ENCODE results near the gene FAM83D.
"Not testable (repeated sequence)": the region's sequence is repeated elsewhere in the genome, so short reads cannot be mapped to it uniquely, and the experiment has no call there.

The FAM83D gene

DNA sequence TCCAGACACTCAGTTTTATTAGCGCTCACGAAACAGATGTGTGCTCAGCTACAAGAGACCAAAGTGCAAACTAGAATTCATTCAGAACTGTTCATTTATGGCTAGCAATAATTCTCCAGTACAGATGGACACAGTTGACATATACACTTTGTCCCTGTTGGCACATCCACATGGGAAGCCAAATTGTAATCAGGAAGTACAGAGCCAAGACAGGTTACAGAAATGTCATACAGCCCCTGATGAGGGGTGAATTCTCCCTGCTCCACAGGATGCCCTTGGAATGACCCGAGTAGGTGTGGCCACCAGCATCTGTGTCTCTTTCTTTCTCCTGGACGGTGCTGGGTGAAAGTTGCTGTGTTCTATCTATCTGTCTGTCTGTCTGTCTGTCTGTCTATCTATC is 43.5 kb downstream of the FAM83D start:
- DNase-seq, result no peak

DNA sequence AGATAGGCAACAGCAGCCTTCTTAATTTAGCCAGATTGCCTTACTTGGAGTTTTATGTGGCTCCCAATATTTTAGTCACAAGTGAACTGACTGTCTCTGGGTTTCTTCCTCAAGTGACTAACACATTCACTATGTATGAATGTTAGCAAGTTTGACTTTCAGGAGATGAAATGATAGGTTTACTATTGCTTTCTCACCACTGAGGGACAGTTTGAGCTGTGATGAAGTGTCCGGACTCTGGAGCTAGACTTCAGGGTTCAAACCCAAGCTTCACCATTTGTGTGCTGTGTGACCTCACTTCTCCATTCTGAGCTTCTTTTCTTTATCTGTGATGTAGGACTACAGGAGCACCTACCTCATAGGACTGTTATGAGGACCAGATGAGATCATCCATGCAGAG is 44.1 kb downstream of the FAM83D start:
- no peak for DNase-seq

DNA sequence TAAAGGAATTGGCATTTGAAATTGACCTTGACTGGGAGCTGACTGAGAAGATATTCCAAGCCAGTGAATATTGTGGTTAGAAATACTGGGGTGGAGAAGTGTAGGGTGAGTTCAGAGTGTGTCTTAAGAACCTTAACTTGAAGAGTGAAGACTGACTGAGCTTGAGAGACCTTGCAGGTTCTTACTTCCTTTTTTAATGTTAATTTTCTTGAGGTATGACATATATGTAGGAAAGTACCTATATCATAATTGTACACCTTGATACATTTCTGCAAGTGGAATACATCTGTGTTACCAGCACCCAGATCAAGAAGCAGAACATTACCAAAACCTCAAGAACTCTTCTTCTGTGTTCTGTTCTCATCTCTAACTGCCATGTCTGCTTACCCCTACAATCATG is 46.9 kb downstream of the FAM83D start:
- no peak for DNase-seq

DNA sequence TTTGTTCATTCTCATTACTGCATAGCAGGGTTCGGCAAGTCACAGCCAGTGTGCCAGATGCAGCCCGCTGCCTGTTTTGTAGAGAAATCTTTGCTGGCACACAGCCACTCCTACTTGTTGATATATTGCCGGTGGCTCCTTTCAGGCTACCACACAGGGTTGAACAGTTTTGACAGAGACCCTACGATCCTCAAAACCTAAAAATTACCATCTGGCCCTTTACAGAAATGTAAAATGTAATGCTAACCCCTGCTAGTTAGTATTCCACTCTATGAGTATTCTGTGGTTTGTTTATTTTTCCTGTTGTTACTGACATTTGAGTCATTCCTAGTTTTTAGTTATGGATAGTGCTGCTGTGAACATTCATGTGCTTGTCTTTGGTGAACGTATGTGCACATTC is 47.4 kb downstream of the FAM83D start:
- peak; percentile 26 for DNase-seq

DNA sequence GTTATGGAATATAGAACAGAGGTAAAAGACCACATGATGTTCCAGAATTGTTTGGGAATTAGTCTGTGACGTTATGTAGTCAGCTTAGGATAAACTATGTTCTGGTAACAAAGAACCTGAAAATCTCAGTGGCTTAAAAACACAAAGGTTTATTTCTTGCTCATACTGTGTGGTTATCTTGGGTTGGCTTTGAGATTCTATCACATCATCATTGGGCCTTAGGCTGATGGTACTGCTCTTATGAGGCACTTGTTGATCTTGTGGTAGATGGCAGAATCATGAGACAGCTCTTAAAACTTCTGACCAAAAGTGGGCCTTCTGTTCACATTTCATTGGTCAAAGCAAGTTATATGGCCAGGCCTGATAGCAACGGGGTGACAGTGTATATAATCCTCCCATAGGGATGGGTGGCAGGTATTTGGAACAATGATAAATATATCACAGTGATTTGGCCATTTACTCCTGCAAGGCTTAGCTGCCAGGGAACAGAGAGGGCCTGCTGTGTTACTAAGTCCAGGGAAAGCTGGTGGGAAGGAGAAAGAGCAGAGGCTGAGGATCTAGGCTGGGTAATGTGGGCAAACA is 49.4 kb downstream of the FAM83D start:
- no peak for DNase-seq

DNA sequence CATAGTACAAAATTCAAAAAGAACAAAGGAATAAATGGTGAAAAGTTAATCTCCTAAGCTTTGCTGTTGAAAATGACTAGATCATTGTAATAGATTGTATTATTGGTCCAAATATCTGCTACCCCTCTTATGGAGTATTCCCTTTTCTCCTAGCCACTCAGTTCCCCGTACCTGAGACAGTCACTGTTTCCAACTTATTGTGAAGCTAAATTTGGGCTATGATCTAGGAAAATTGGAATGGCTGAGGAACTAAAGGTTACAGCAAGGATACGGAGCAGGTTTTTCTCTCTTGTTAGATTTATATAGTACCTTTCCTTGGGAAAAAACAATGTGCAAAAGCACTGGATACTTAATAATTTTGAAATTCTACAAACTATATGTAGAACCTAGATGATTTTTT is 53.2 kb downstream of the FAM83D start:
- DNase-seq, result no peak

DNA sequence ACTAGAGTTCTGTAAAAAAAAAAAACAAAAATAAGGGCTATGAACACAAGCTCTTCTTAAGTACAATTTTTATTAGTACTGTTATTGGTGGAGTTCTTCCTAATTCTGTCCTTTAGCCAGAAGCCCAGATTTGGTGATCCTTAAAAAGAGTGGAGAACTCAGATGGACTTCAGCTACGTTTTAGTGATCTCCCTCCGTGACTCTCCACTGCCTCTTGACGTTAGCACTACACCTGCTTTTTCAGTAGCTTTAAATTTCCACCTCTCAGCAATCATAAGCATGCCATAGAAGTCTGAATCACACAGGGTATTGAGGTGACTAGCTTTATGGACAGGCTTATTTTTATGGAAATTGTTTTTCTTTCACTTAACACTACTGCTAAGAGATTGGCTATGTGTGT is 53.6 kb downstream of the FAM83D start:
- DNase-seq, result no peak

DNA sequence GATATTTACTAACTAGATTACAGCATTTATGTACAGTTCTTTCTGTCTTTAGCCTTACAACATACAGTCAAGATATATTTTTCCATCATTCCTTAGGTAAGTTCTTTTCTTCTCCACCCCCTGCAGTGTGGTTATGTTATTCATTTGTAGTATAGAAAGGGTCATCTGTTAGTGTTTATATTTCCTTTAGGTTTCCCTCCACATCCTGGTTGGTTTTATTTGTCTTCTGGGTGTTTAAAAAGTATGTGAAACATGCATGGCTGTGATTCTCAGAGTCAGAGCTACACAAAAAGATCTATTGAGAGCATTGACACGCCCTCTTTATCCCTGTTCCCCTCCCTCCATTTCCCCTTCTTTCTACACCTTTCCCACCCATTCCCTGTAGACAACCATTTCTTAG is 56.1 kb downstream of the FAM83D start:
- DNase-seq, result no peak

DNA sequence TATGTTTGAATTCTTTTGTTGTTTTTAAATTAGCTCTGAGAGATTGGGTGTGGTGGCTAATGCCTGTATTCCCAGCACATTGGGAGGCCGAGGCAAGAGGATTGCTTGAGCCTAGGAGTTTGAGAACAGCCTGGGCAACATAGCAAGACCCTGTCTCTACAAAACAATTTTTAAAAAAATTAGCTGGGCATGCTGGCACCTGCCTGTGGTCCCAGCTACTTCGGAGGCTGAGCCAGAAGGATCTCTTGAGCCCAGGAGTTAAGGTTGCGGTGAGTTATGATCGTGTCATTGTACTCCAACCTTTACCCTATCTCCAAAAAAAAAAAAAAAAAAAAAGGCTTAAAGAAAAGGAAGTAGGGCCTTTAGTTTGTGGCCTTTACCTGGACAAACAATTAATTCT is 58.8 kb downstream of the FAM83D start:
- no peak for DNase-seq

DNA sequence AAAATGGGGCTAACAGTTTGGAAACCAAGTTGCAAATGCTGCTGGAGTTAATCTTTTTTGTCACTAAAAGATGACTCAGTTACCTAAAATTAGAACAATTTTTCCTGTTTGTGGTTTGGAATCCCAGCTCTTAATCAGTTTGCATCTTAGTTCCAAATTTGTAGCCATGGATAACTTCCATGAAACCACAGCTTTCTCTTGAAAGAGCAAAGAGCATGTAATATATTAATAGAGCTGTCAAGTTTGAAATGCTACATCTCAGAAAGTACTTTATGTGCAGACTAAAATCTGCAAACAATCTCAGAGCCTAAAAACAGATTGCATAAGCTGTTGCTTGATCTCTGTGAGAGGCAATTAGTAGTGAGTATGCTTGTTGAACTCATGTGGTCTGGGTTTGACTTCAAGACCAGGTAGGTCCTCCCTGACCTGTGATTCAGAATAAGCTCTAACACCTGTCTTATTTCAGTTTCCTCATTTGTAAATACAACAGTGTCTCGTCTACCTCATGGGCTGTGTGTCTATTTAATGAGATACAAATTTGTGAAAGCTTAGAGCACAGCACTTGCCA is 59.5 kb downstream of the FAM83D start:
- no peak for DNase-seq

DNA sequence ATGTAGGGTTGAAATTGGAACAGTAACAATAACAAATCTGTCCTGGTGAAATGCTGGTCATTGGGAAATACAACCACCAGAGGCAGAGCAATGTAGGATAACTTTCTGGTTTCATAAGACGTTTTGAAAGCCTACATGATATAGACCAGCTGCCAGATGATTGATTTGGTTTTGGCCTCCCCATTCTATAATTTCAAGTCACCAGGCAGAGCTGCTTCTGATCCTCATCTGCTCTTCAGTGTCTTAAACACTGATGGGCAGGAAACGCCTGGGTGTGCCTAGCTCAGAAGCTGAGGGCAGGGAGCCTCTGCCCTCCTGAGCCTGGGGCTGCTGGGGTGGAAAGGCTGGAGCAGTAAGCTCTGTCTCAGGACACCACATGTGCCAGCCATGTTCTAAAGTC is 60.4 kb downstream of the FAM83D start:
- DNase-seq, result no peak

DNA sequence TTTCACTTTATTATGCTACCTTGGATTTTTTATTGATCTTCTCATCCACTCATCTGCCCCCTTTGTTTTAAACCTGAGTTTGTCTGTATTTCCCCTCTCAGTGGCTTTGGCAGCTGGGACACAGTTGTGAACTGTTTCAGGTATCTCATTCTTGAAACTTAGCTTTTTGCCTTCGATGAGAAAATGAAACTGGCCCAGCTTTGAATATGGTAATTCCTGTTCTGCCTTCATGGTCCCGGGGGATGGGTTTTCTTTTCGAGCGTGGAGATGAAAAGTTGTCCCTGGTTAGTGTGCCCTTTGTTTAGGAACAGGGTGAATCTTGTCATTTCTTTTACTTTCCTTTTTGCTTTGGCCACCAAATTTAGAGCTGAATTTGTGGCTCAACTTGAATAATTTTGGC is 61.6 kb downstream of the FAM83D start:
- no peak for DNase-seq

DNA sequence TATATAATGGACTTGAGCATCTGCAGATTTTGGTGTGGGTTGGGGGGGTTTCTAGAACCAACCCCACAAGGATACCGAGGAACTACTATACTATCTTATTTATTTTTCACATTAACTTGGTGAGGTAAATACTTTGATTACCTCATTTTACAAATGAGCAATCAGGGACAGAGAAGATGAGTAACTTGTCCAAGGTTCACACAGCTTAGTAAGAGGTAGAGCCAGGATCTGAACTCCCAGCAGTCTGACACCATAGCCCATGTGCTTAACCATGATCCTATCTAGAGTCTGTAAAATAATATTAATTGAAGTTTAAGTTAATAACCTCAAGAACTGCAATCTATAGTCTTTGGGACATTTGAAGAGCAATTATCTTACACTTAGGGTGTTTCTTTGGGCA is 64.5 kb downstream of the FAM83D start:
- DNase-seq, result no peak

DNA sequence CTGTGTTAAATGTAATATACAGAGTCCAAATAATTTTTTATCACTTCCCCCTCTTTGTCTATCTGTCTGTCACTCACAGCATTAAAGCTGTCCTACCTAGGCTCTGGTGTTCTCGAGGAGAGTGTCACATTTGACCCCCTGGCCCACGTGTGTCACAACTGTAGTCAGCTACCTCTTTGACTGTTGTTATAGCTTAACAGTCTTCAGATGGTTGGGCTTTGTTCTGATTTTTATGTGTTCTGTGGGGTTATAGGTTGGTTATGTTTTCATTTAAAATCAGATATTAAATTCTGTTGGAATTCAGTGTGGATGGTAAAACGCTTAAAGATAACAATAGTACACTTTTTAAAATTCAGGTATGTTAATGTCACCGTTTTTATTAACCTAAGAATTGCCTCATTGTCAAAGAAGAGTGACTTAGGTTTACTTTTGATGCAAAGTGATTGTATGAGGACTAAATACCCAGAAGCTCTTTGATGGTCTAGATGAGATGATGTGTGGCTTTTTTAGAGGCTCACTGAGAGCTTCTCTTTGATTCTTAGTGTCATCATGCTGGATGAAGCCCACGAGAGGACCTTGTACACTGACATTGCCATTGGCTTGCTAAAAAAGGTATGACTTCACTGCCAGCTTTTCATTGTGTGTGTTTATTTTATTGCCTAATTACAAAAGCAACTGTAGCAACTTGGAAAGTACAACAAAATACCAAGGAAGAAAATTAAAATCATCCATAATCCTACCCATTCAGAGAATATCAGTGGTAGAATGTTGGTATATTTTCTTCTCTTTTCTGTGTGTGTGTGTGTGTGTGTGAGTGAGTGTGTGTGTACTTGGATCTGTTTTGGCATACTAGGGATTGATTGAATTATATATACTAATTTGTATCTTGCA is 65.8 kb downstream of the FAM83D start:
- DNase-seq, result no peak

DNA sequence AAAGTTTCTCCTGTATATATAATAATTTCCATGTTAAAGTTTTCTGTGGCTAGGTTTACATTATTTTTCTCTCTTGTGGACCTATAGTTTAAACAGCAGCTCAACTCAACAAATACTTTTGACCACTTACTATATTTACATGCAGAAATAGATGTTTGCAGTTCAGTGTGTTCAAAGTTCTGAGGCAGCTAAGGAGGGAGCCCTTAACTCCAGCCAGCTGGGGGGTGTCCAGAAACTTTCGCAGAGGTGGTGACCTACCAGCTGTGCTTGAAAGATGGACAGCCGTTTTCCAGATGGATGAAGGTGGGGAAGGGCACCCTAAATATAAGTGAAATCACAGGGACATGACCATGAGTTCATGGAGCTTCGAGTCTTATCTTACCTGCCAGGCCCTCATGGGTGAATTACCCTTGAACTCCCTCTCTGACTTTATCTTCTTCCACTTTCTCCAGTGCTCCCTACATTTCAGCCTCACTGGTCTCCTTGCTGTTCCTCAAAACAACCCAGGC is 69.4 kb downstream of the FAM83D start:
- no peak for DNase-seq

DNA sequence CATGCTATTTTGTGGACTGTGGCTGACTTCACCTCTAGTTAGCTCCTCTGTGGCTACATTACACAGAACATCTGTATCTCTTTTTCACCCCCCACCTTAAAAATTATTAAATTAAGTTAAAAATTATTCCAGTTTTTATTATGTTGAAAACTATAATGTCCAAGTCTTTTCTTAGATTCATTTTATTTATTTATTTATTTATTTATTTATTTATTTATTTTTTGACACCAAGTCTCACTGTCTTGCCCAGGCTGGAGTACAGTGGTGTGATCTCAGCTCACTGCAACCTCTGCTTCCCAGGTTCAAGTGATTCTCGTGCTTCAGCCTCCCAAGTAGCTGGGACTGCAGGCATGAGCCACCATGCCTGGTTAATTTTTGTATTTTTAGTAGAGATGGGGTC is 70.6 kb downstream of the FAM83D start:
- DNase-seq, result not testable (repeated sequence)

DNA sequence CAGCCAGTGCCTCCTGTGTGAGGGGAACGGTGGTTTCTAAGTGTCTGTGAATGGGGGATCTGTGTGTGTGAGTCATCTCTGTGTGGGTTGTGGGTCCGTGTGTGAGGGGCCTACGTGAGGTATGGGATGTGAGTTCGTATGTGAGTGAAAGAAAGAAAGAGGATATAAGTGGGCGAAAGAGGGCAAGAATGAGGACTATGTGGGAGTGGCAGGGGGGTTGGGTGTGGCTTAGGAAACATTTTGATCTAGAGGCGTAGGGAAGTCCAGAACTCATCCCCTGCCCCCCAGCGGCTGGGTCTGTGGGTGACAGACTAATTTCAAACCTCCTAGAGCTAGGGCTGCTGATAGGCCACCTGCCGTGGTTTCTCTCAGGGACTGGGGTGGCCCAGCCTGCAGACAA is 71.4 kb downstream of the FAM83D start:
- no peak for DNase-seq

DNA sequence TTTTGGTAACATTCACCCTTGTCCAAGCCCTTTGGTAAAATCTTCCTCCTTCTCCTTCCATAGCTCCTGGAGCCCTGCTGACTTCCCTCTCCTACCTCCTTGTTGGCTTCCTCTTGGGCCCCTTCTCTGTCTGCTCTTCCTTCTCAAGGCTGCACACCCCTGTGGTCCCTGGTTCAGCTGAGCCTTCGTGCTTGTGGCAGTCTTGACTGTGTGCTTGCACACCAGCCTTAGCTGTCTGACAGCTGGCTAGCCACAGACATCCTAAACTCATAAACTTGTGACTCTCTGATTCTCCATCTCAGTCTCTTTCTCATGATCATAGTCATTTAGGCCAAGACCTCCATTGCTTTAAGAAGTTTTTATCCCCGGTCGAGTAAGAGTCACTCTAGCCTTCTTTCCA is 73.0 kb downstream of the FAM83D start:
- no peak for DNase-seq

DNA sequence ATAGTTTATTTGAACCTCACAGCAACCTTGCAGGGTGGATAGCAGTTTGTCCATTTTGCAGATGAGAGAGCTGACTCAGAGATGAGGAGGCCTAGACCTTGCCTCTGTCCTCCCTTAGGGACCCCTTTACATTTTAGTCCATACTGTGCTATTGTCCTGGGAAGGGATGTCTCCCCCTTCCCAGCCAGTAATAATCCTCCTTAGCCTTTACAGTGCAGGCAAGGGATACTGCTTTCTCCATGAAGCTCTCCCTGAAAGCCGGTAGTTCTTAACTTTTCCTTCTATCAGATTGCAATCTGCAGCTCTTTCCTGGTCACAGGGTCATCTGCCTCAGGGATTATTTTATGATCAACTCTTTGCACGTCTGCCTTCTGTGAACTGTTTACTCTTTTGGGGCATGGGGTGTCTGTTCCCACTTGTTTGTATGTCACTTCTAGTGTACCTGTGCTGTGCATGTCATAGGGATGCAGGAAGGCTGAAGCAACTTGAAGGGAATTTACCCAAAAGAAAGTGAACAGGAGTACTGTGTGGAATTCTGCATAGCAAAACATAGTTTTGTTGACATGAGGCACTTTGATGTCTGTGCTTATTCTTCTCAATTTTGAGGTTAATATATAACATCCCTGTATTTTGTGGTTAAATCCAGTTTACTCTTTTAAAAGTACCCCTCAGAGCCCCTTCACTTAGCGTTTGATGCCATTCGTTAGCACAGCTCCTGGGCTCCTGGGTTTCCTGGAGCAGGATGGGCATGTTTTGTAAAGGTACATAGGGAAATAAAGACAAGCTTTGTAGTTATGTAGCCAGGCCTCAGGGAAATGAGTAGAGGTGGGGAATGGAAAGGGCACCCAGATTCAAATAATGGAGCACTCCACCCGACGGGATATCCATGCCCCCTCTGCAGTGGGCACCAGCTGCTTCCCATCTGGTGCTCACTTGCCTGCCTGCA is 74.0 kb downstream of the FAM83D start:
- no peak for DNase-seq
